Measurements from ENCODE around the gene JPH3. TPM values are rescaled to one million over a fixed set of nuclear protein-coding genes. Genes with fewer than 3 reads are reported as not detected.
A peak's percentile ranks its signal among the peaks of the same experiment; 100 is the strongest.

Gene JPH3
- 1 to 10 TPM in 1 of 4 donors, under 1 TPM in 3; 0.55 to 1.1 (median 0.66) TPM for polyA plus RNA-seq (ENCODE audit: insufficient read length in 4 of 4)

DNA sequence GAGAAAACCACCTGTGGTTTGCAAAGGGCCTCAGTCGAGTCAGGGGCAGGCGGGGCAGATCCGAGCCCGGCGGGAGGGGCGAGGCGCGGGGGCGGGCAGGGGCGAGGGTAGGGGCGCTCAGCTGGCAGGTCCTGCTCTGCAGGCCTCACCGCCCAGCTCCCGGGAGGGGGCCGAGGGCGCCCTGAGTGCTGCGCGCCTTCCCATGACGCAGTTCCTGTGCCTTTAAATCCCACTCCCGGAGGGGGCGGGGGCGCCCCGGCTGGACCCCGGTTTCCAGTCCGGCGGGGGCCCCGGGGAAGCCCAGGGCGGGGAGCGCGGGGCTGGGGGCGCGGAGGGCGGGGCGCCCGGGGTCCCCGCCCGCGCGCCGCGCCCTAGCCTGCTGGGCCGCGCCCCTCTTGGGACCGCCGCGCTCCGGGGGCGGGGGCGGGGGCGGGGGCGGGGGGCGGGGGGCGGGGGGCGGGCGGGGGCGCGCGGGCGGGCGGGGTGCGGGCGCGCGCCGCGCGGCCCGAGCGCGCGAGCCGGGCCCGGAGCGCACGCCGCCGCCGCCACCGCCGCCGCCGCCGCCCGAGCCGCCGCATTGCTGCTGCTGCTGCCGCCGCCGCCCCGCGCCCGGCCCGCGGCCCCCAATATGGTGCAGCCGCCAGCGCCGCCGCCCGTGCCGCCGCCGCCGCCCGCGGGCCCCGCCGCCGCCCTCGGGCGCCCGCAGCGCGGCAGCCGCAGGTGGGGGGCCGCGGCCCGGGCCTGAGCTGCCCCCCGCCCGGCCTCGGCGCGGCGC lies at the start of gene JPH3:
JPH3 (plus strand) TSS at position 508 of the 775 bp plus-strand sequence. CDS start 639 bp downstream, outside the sequence.
- no peak for DNase-seq (ENCODE audit: low read depth in 4 of 4, low spot score in 3 of 4)

DNA sequence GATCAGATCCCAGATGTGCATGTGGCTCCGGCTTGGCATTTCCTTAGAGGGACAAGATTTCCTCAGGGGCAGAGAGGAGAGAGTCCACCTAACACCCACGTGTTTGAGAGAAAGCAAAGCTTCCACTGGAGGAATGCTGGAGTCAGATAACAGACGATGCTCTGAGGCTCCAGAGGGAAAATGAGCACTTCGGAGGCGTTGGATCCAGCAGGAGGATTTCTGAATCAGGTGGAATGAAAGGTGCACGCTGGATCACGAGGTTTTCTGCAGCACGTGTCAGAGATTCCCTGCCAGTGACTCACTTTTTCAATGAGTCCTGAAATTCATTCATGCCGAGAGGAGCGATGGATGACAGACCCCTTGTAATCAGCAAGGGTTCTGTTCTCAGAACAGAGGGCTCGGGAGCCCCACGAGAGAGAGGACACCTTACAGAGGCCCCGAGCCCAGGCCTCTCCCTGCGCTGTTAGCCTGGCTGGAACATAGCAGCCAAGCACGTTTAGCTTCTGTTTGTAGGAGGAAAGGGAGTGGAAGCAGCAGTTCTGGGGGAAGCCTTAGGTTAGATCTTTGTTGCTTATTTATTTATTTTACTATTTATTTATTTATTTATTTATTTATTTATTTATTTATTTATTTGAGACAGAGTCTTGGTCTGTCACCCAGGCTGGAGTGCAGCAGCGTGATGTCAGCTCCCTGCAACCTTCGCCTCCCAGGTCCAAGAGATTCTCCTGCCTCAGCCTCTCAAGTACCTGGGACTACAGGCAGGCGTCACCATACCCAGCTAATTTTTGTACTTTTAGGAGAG lies 49.3 kb upstream of the JPH3 start:
- no peak for DNase-seq (ENCODE audit: low read depth in 4 of 4, low spot score in 3 of 4)

GRCh38 chr16:87554754-87555427 lies 47.4 kb upstream of the JPH3 start:
- DNase-seq (ENCODE audit: low read depth in 4 of 4, low spot score in 3 of 4): no peak

DNA sequence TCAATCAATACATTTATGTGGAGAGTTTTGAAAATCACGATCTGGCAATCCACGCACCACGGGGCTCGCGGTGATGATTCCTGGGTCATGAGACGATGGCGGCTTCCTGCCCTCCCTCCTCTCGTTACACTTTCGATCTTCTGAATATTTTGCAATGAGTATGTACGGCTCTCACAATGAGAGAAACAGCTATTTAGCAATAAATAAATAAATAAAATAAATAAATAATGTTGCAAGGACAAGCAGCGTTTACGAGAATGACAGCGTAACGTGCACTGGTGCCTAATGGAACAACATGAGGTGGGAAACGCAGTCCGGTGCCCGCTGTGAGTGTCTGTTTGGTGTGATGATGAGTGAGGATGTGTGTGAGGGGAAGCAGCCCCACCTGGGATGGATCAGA lies 46.7 kb upstream of the JPH3 start:
- no peak for DNase-seq (ENCODE audit: low read depth in 4 of 4, low spot score in 3 of 4)

- DNase-seq (ENCODE audit: low read depth in 4 of 4, low spot score in 3 of 4): peak in 2 of 4 donors; percentile 39 to 46
These were observed 45.3 kb upstream of the JPH3 start for GRCh38 chr16:87556941-87557459.

GRCh38 chr16:87558682-87559081 lies 43.6 kb upstream of the JPH3 start:
- no peak for DNase-seq (ENCODE audit: low read depth in 4 of 4, low spot score in 3 of 4)

DNA sequence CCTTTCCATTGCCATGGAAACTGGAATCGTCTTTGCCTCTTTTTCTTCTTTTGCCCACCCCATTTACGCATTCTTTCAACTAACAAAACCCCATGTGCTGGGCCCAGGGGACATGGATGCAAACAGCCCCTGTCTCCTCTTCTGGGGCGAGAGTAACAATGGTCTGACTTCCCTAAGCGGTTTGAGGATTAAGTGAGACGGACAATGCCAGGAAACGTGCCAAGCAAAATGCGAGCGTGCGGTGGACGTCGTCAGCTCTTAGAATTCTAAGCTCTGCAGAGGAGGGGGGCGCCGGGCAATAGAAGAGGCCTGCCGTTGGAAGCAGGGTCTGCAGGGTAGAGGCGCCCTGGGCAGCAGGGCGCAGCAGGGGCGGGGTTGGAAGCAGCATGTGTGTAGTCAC lies 42.4 kb upstream of the JPH3 start:
- DNase-seq (ENCODE audit: low read depth in 4 of 4, low spot score in 3 of 4): no peak

DNA sequence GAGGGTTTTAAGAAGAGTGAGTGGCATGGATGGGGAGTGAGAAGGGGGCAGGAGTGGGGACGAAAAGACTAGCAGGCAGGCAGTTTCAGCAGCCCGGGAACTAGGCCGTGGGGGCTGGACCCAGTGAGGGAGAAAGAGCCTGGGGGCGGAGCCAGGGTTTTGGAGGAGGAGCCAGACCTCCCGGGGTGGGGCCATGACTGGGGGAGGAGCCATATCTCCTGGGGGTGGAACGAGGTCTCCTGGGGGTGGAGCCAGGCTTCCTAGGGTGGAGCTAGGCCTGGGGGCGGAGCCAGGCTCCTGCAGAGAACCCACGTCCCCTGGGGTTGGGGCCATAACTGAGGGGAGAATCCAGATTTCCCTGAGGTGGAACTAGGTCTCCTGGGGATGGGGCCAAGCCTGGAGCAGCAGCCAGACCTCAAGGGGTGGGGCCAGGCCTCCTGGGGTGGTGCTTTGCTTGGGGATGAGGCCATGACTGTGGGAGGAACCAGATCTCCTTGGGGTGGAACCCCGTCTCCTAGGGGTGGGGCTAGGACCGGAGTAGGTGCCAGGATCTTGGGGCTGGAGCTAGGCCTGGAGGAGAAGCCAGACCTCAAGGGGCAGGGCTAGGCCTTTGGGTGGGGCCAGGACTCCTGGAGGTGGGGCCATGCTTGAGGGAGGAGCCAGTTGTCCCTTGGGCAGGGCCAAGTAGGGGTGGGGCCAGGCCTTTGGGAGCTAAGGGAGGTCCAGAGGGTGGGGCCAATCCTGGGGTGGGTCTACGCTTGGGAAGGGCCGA lies 41.7 kb upstream of the JPH3 start:
- DNase-seq (ENCODE audit: low read depth in 4 of 4, low spot score in 3 of 4): no peak

GRCh38 chr16:87561200-87562105 lies 40.9 kb upstream of the JPH3 start:
- DNase-seq (ENCODE audit: low read depth in 4 of 4, low spot score in 3 of 4): no peak

GRCh38 chr16:87562201-87562600 lies 40.1 kb upstream of the JPH3 start:
- no peak for DNase-seq (ENCODE audit: low read depth in 4 of 4, low spot score in 3 of 4)

- DNase-seq (ENCODE audit: low read depth in 4 of 4, low spot score in 3 of 4): no peak
These were observed 39.3 kb upstream of the JPH3 start for GRCh38 chr16:87563022-87563421.

DNA sequence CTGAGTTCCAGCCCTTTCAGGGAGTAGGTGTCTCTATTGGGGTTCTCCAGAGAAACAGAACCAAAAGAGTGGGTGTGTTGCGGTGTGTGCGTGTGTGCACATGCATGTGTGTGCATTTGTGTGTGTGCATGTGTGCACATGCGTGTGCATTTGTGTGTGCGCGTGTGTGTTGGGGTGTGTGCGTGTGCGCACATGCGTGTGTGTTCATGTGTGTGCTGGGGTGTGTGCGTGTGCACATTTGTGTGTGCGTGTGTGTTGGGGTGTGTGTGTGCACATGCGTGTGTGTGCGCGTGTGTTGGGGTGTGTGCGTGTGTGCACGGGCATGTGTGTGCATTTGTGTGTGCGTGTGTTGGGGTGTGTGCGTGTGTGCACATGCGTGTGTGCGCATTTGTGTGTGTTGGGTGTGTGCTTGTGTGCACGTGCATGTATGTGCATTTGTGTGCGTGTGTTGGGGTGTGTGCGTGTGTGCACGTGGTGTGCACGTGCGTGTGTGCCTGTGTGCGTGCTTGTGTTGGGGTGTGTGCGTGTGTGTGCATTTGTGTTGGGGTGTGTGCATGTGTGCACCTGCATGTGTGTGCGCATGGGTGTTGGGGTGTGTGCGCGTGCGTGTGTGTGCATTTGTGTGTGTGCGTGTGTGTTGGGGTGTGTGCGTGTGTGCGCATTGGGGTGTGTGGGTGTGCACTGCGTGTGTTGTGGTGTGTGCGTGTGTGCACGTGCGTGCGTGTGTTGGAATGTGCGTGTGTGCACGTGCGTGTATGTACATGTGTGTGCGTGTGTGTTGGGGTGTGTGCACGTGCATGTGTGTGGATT lies 38.4 kb upstream of the JPH3 start:
- DNase-seq (ENCODE audit: low read depth in 4 of 4, low spot score in 3 of 4): no peak

DNA sequence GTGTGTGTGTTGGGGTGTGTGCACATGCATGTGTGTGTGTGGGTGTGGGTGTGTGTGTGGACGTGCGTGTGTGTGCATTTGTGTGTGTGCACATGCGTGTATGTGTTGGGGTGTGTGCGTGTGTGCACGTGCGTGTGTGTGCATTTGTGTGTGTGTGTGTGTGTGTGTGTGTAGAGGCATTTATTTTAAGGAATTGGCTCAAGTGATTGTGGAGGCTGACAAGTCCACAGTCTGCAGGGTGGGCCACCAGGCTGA lies 37.9 kb upstream of the JPH3 start:
- no peak for DNase-seq (ENCODE audit: low read depth in 4 of 4, low spot score in 3 of 4)

DNA sequence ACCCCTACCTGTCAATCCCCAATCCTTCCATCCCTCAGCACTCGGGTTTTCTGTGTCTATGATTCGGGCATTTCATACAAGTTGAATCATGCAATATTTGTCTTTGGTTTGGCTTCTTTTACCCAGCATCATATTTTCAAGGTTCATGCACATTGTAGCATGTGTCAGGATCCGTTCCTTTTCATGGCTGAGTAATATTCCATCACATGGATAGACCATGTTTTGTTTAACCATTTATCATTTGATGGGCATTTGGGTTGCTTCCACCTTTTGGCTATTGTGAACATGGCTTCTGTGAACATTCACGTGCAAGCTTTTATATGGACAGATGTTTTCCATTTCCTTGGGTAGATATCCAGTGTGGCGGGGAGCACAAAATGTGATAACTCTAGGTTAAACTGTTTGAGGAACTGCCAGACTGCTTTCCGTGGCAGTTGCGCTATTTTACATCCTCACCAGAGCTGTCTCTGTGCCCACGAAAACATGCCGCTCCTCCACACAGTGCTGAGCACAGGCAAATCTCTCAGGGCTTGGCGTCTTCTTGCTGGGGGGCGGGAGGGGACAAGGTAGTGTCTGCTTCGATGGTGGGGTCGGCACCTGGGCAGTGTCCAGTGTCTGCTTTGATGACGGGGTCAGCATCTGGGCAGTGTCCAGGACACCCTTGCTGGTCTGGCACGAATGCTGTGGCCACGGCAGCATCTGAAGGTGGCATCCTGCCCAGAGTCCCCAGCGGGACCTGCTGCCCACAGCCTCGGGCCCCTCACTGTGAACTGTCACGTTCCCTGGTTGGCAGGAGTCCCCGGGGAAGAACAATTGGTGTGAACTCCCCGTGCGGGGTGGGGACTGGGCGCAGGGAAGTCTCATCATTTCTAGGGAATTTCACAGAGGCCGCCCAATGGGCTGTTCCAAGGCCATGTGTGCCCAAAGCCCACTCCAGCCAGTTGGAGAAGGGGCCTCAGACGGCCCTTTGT lies 32.4 kb upstream of the JPH3 start:
- no peak for DNase-seq (ENCODE audit: low read depth in 4 of 4, low spot score in 3 of 4)

- DNase-seq (ENCODE audit: low read depth in 4 of 4, low spot score in 3 of 4): no peak
These were observed 31.8 kb upstream of the JPH3 start for GRCh38 chr16:87570572-87570937.

DNA sequence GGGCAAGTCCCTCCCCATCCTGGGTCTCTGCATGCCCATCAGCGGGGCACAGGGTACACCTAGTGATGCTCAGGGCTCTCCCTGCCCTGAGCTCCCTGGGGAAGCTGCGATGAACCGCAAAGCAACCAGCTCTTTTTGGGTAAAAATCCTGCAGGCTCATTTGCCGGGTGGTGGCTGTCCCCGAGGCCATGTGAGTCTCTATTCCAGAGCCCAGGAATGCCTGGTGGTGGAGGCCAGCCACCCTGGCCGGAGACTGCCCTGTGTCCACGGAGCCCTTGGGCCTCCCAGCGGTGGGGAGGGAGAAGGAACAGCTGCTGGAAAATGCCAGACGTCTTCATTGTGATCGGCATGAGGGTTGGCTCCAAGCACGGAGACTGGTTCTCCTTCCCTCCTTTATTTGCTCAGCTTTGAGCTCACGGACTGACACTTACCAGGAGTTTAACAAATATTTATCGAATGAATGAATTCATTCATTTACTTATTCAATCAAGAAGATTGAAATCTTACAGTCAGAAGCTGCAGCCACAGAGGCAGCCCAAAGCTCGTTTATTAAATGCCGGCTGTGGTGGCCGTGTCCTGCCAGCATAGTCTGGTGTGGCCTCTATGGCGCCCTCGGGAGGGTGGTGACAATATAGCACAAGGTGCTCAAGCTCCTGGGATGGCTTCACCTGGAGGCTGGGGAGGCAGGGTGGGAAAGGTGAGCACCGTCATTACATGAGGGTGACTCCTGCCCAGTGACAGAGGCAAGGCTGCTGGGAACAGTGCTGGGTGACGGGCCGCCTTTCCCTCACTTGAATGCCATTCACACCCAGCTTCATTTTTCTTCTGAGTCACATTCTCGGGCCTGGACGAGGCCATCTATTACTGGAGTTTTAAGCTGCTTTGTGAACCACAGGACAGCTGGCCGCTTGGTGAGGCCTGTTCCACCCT lies 31.1 kb upstream of the JPH3 start:
- no peak for DNase-seq (ENCODE audit: low read depth in 4 of 4, low spot score in 3 of 4)

- DNase-seq (ENCODE audit: low read depth in 4 of 4, low spot score in 3 of 4): no peak
These were observed 30.5 kb upstream of the JPH3 start for GRCh38 chr16:87571868-87572244.
